Measurements from ENCODE around the gene LPIN1.
"Not testable (repeated sequence)": the region's sequence is repeated elsewhere in the genome, so short reads cannot be mapped to it uniquely, and the experiment has no call there.

LPIN1 gene

GRCh38 chr2:11813345-11813744 lies 66.9 kb downstream of the LPIN1 start:
- FAIRE-seq = not testable (repeated sequence)

GRCh38 chr2:11813951-11814350 lies 67.5 kb downstream of the LPIN1 start:
- FAIRE-seq = no peak

GRCh38 chr2:11814979-11815510 lies 68.6 kb downstream of the LPIN1 start:
- no peak for FAIRE-seq

- FAIRE-seq = not testable (repeated sequence)
Observed at GRCh38 chr2:11816935-11817334, 70.5 kb downstream of the LPIN1 start.

GRCh38 chr2:11819235-11819729 lies 72.8 kb downstream of the LPIN1 start:
- FAIRE-seq = no peak

- no peak for FAIRE-seq
Observed at GRCh38 chr2:11820650-11821049, 74.2 kb downstream of the LPIN1 start.

- no peak for FAIRE-seq
Observed at GRCh38 chr2:11821705-11822104, 75.3 kb downstream of the LPIN1 start.

GRCh38 chr2:11822359-11822745 lies 75.9 kb downstream of the LPIN1 start:
- FAIRE-seq = not testable (repeated sequence)

GRCh38 chr2:11822746-11823451 lies 76.5 kb downstream of the LPIN1 start:
- FAIRE-seq = no peak

GRCh38 chr2:11824901-11825828 lies 78.7 kb downstream of the LPIN1 start:
- no peak for FAIRE-seq

- no peak for FAIRE-seq
Observed at GRCh38 chr2:11827547-11827946, 81.1 kb downstream of the LPIN1 start.

GRCh38 chr2:11828933-11829323 lies 82.5 kb downstream of the LPIN1 start:
- FAIRE-seq = no peak

GRCh38 chr2:11829324-11829946 lies 83.0 kb downstream of the LPIN1 start:
- FAIRE-seq = no peak

GRCh38 chr2:11829947-11830707 lies 83.7 kb downstream of the LPIN1 start:
- FAIRE-seq = no peak

GRCh38 chr2:11830708-11831301 lies 84.4 kb downstream of the LPIN1 start:
- FAIRE-seq = no peak

GRCh38 chr2:11831415-11831814 lies 85.0 kb downstream of the LPIN1 start:
- FAIRE-seq = no peak

- no peak for FAIRE-seq
Observed at GRCh38 chr2:11832531-11832930, 86.1 kb downstream of the LPIN1 start.

- FAIRE-seq = no peak
Observed at GRCh38 chr2:11833601-11834000, 87.2 kb downstream of the LPIN1 start.

GRCh38 chr2:11835403-11835802 lies 89.0 kb downstream of the LPIN1 start:
- FAIRE-seq = no peak

- no peak for FAIRE-seq
Observed at GRCh38 chr2:11836647-11837219, 90.3 kb downstream of the LPIN1 start.

Data from TTC549 (cell line).